CD1c-positive myeloid dendritic cell (primary cell): ENCODE results near the gene TNFRSF11A.
A peak's percentile ranks its signal among the peaks of the same experiment; 100 is the strongest.

Experiments used
- DNase-seq: peaks from one replicate; pipeline ENCODE4 v3.0.0-alpha.2; 2016; ENCODE audit errors: extremely low spot score

Gene TNFRSF11A

GRCh38 chr18:62325806-62326645, 916 bp downstream of the TNFRSF11A start:
- peak; percentile 36 for DNase-seq

GRCh38 chr18:62326646-62327348, 1.7 kb downstream of the TNFRSF11A start:
- no peak for DNase-seq

GRCh38 chr18:62327977-62328376, 2.9 kb downstream of the TNFRSF11A start:
- DNase-seq: no peak

GRCh38 chr18:62328586-62329525, 3.7 kb downstream of the TNFRSF11A start:
- no peak for DNase-seq

GRCh38 chr18:62329691-62330454, 4.8 kb downstream of the TNFRSF11A start:
- DNase-seq: peak; percentile 39

GRCh38 chr18:62330650-62331049, 5.5 kb downstream of the TNFRSF11A start:
- DNase-seq: no peak

GRCh38 chr18:62331581-62332356, 6.7 kb downstream of the TNFRSF11A start:
- DNase-seq: peak; percentile 79

- DNase-seq: peak; percentile 85
Measured at GRCh38 chr18:62332431-62332830, 7.3 kb downstream of the TNFRSF11A start.

- no peak for DNase-seq
Measured at GRCh38 chr18:62332964-62333695, 8.0 kb downstream of the TNFRSF11A start.

GRCh38 chr18:62334120-62334519, 9.0 kb downstream of the TNFRSF11A start:
- DNase-seq: no peak

GRCh38 chr18:62335494-62335893, 10.4 kb downstream of the TNFRSF11A start:
- DNase-seq: no peak

- DNase-seq: no peak
Measured at GRCh38 chr18:62336618-62337017, 11.5 kb downstream of the TNFRSF11A start.

GRCh38 chr18:62337336-62337735, 12.2 kb downstream of the TNFRSF11A start:
- no peak for DNase-seq

GRCh38 chr18:62338446-62339105, 13.5 kb downstream of the TNFRSF11A start:
- no peak for DNase-seq

- peak; percentile 69 for DNase-seq
Measured at GRCh38 chr18:62339106-62339988, 14.2 kb downstream of the TNFRSF11A start.

- no peak for DNase-seq
Measured at GRCh38 chr18:62340996-62341395, 15.9 kb downstream of the TNFRSF11A start.

GRCh38 chr18:62341473-62341872, 16.4 kb downstream of the TNFRSF11A start:
- DNase-seq: no peak

GRCh38 chr18:62342884-62343283, 17.8 kb downstream of the TNFRSF11A start:
- no peak for DNase-seq
